GM12878 (cell line): ENCODE measurements around the gene MUC5AC. TPM values are rescaled to one million over a fixed set of nuclear protein-coding genes. Genes with fewer than 3 reads are reported as not detected.

ENCODE experiments used
- ATAC-seq: fragments of 200-7000 bp; cut with Tn5 transposase; 3 replicates; pipeline ENCODE4 v1.9.1; 2020; ENCODE audit warnings: mild to moderate bottlenecking, moderate library complexity
- BruUV-seq: library from RNA; stranded (reverse); fragments of 400-500 nt; replicated peaks from 2 replicates; lab custom pipeline; 2021; lab: Mats Ljungman, UMichigan
- CTCF ChIA-PET: fragments of 300-600 bp; sonication (Branson Sonifier 250); formaldehyde crosslinking; extraction: SDS; loops from one replicate; lab custom pipeline; 2021; ENCODE audit warnings: inconsistent platforms; lab: Yijun Ruan, JAX
- POLR2A ChIA-PET: fragments of 350-600 bp; formaldehyde crosslinking; extraction: SDS; loops from one replicate; lab custom pipeline; 2021; ENCODE audit warnings: inconsistent platforms; lab: Charles Lee
- RAD21 ChIA-PET: fragments of 300-600 bp; sonication (Branson Sonifier 250); formaldehyde crosslinking; loops from one replicate; lab custom pipeline; 2023; ENCODE audit warnings: antibody characterized with exemption; ENCODE audit not compliant: unreplicated experiment; lab: Charles Lee
- SMC1A ChIA-PET: fragments of 300-600 bp; sonication (Branson Sonifier 250); formaldehyde crosslinking; loops from one replicate; lab custom pipeline; 2023; ENCODE audit not compliant: unreplicated experiment, uncharacterized antibody; lab: Charles Lee
- DNase-seq: peaks from one replicate; pipeline ENCODE4 v3.0.0-alpha.2; 2011; ENCODE audit warnings: low read depth, low spot score
- FAIRE-seq: peaks from 3 replicates; lab custom pipeline; 2011; peaks lifted over from hg19 to GRCh38; lab: Jason Lieb, UNC
- H2AFZ ChIP-seq: 2 replicates; pipeline ENCODE4 v1.6.0; 2011; ENCODE audit warnings: low read depth, low read length, control low read depth; ENCODE audit not compliant: control insufficient read depth
- H3K27ac ChIP-seq: 2 replicates; pipeline ENCODE4 v1.5.1; 2011; ENCODE audit warnings: control low read depth; ENCODE audit not compliant: control insufficient read depth, insufficient read depth
- H3K27me3 ChIP-seq, 2 experiments: replicated peaks in 1 of 2; 2 replicates each; pipeline versions ENCODE4 v1.6.0 to v1.6.1; 2011; ENCODE audit warnings: low read length in 1 of 2; ENCODE audit not compliant: control insufficient read depth in 2 of 2, insufficient read depth in 2 of 2
- H3K36me3 ChIP-seq, 2 experiments: 2 replicates each; pipeline ENCODE4 v1.5.1; 2011; ENCODE audit warnings: low read length in 1 of 2; ENCODE audit not compliant: control insufficient read depth in 2 of 2, insufficient read depth in 2 of 2
- H3K4me1 ChIP-seq: 2 replicates; pipeline ENCODE4 v1.6.1; 2011; ENCODE audit warnings: mild to moderate bottlenecking, low read length, moderate library complexity, mixed read lengths; ENCODE audit not compliant: control insufficient read depth, insufficient read depth
- H3K4me2 ChIP-seq: 2 replicates; pipeline ENCODE4 v1.6.0; 2011; ENCODE audit warnings: control low read depth; ENCODE audit not compliant: control insufficient read depth, insufficient read depth
- H3K4me3 ChIP-seq: fragments of 200-600 bp; sonication (generic); 2 replicates; pipeline ENCODE4 v1.5.1; 2016
- H3K79me2 ChIP-seq: 2 replicates; pipeline ENCODE4 v1.6.0; 2011; ENCODE audit warnings: low read length; ENCODE audit not compliant: control insufficient read depth, insufficient read depth
- H3K9ac ChIP-seq: 2 replicates; pipeline ENCODE4 v1.8.0; 2011; ENCODE audit warnings: low read length, control low read depth, mixed read lengths; ENCODE audit not compliant: control insufficient read depth, insufficient read depth
- H3K9me3 ChIP-seq: replicated peaks from 3 replicates; pipeline ENCODE4 v1.5.1; 2011; ENCODE audit warnings: mild to moderate bottlenecking, low read length; ENCODE audit not compliant: control insufficient read depth, insufficient read depth
- H4K20me1 ChIP-seq: 2 replicates; pipeline ENCODE4 v1.6.0; 2011; ENCODE audit not compliant: control insufficient read depth, insufficient read depth
- IKZF2 ChIP-seq, 2 experiments: fragments of 450-650 bp; IDR thresholded peaks; 2 replicates each; pipeline ENCODE4 v1.6.1; 2017; ENCODE audit warnings: mild to moderate bottlenecking in 2 of 2, moderate library complexity in 2 of 2
- JUND ChIP-seq: IDR thresholded peaks from 2 replicates; pipeline ENCODE4 v1.6.1; 2012; ENCODE audit warnings: low read depth, mild to moderate bottlenecking, low read length, improper control_type of control experiment, moderate library complexity
- SREBF2 ChIP-seq: IDR thresholded peaks from 2 replicates; pipeline ENCODE4 v1.6.1; 2012; ENCODE audit warnings: mild to moderate bottlenecking, low read length
- STAT1 ChIP-seq: fragments of 450-650 bp; conservative IDR thresholded peaks from 2 replicates; pipeline ENCODE4 v1.6.1; 2014; ENCODE audit warnings: antibody characterized with exemption, mild to moderate bottlenecking
- STAT3 ChIP-seq: IDR thresholded peaks from 2 replicates; pipeline ENCODE4 v1.6.1; 2011; ENCODE audit warnings: low read depth, low read length, improper control_type of control experiment
- ZNF207 ChIP-seq: fragments of 450-650 bp; IDR thresholded peaks from 2 replicates; pipeline ENCODE4 v1.6.1; 2014; ENCODE audit warnings: antibody characterized with exemption, mild to moderate bottlenecking, borderline replicate concordance
- ZNF384 ChIP-seq: IDR thresholded peaks from 2 replicates; pipeline ENCODE4 v1.6.1; 2012; ENCODE audit warnings: low read depth, mild to moderate bottlenecking, low read length, improper control_type of control experiment, borderline replicate concordance
- WGBS: methylation state at CpG from one replicate; pipeline ENCODE4 v1.1.6; 2016; ENCODE audit warnings: low lambda C conversion rate; ENCODE audit not compliant: insufficient replicate concordance, insufficient coverage; ENCODE audit errors: missing lambda C conversion rate; 5-methylcytosine and 5-hydroxymethylcytosine counted together
- in situ Hi-C: fragments of 300-500 bp; cut with MboI; formaldehyde crosslinking; loops from 9 replicates; pipeline ENCODE4 v1.14.3; 2018; ENCODE audit warnings: mixed read lengths
- intact Hi-C: fragments of 100-400 bp; cut with micrococcal nuclease; formaldehyde crosslinking; loops from one replicate; pipeline ENCODE4 v1.14.2; 2022; ENCODE audit not compliant: unreplicated experiment
- polyA plus RNA-seq, 11 experiments: library from polyadenylated mRNA; depleted of rRNA in 4 of 11; unstranded in 6 of 11; stranded (reverse) in 5 of 11; fragments of >200 nt; fragmentation: Nextera tagmentation in 4 of 11; fragmentation: Illumina TruSeq in 1 of 11; extraction: Ambion mirVana in 4 of 11; extraction: Trizol in 1 of 11; gene quantifications; 1 replicate in 1 of 11; 2 replicates in 10 of 11; pipeline versions ENCODE4 v1.2.1 to v1.2.3, GENCODE V29; 2011 to 2016; ENCODE audit warnings: inconsistent platforms in 2 of 11, missing spikeins in 2 of 11, low read depth in 1 of 11
- total RNA-seq, 4 experiments: library from RNA; depleted of rRNA in 3 of 4; stranded (reverse); fragments of >200 nt in 3 of 4; fragmentation: Illumina TruSeq in 1 of 4; extraction: Trizol in 1 of 4; gene quantifications; 2 replicates each; pipeline versions ENCODE4 v1.2.1 to v1.2.3, GENCODE V29; 2013 to 2021
- TF ChIP-seq, protein P1 (sequence below): fragments of 450-650 bp; IDR thresholded peaks from 2 replicates; pipeline ENCODE4 v1.6.1; 2018; ENCODE audit warnings: mild to moderate bottlenecking, low read depth, moderate library complexity; ENCODE audit not compliant: partially characterized antibody
- TF ChIP-seq, protein P2 (sequence below): IDR thresholded peaks from 2 replicates; pipeline ENCODE4 v1.6.1; 2012; ENCODE audit warnings: mild to moderate bottlenecking, low read depth, low read length

The MUC5AC gene
- total and polyA plus RNA-seq, 10 of the 15 experiments (the other 5 are each of a cell fraction or from before 2014, with no cell fraction given) = under 0.01 to 0.01 TPM; not detected in 8

DNA sequence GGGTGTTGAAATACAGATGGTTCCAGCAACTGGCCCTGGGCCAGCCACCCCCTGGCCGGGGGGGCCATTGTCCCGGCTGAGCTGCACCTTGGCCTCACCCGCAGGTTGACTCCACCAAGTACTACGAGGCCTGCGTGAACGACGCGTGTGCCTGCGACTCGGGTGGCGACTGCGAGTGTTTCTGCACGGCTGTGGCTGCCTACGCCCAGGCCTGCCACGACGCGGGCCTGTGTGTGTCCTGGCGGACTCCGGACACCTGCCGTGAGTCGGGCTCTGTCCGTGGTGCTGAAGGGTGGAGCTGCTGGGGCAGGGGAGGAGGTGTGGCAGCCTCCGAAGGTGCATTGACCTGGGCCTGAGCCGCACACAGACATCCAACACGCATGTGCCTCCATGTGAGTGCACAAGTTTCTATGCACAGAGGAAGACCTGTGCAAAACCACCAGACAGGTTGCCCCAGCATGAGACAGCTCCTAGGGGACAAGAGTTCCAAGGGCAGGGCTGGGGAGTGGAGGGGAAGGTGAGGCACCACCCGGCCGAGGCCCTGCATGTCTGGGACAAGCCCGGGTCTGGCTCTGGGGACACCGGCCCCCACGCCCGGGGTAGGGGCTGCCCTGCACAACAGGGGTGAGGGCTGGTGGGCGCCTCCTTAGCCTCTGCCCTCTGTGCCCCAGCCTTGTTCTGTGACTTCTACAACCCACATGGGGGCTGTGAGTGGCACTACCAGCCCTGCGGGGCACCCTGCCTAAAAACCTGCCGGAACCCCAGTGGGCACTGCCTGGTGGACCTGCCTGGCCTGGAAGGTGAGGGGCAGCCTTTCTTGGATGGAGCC is 81.2 kb downstream of the MUC5AC start:
- ATAC-seq = no peak

More for the DNA sequence above, 81.2 kb downstream of the MUC5AC start:
- Histone ChIP-seq H4K20me1 (no peaks in the 10 kb centered on the region), H3K36me3 (no peaks in the 10 kb centered on the region), H2AFZ (no peak overlapping the region), H3K9ac (no peak overlapping the region), H3K27me3 (no peaks in the 10 kb centered on the region), H3K27ac (no peak overlapping the region), H3K79me2 (no peaks in the 10 kb centered on the region), H3K4me2 (no peak overlapping the region), H3K9me3 (no peaks in the 10 kb centered on the region; the same call in 2 of the 3 replicates), H3K4me3 (no peak overlapping the region), H3K4me1 (no peaks in the 10 kb centered on the region)
- DNase-seq (no peak), FAIRE-seq (no peak)
- in situ Hi-C loops = no loop called here
- CTCF ChIA-PET = no interaction called here
- POLR2A ChIA-PET = no interaction called here
- intact Hi-C loops = no loop called here
- SMC1A ChIA-PET = no interaction called here
- TF ChIP-seq ZNF384 = no peak
- TF ChIP-seq, protein P1, sequence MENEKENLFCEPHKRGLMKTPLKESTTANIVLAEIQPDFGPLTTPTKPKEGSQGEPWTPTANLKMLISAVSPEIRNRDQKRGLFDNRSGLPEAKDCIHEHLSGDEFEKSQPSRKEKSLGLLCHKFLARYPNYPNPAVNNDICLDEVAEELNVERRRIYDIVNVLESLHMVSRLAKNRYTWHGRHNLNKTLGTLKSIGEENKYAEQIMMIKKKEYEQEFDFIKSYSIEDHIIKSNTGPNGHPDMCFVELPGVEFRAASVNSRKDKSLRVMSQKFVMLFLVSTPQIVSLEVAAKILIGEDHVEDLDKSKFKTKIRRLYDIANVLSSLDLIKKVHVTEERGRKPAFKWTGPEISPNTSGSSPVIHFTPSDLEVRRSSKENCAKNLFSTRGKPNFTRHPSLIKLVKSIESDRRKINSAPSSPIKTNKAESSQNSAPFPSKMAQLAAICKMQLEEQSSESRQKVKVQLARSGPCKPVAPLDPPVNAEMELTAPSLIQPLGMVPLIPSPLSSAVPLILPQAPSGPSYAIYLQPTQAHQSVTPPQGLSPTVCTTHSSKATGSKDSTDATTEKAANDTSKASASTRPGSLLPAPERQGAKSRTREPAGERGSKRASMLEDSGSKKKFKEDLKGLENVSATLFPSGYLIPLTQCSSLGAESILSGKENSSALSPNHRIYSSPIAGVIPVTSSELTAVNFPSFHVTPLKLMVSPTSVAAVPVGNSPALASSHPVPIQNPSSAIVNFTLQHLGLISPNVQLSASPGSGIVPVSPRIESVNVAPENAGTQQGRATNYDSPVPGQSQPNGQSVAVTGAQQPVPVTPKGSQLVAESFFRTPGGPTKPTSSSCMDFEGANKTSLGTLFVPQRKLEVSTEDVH = no peak
- no peak for TF ChIP-seq ZNF207
- TF ChIP-seq, protein P2, sequence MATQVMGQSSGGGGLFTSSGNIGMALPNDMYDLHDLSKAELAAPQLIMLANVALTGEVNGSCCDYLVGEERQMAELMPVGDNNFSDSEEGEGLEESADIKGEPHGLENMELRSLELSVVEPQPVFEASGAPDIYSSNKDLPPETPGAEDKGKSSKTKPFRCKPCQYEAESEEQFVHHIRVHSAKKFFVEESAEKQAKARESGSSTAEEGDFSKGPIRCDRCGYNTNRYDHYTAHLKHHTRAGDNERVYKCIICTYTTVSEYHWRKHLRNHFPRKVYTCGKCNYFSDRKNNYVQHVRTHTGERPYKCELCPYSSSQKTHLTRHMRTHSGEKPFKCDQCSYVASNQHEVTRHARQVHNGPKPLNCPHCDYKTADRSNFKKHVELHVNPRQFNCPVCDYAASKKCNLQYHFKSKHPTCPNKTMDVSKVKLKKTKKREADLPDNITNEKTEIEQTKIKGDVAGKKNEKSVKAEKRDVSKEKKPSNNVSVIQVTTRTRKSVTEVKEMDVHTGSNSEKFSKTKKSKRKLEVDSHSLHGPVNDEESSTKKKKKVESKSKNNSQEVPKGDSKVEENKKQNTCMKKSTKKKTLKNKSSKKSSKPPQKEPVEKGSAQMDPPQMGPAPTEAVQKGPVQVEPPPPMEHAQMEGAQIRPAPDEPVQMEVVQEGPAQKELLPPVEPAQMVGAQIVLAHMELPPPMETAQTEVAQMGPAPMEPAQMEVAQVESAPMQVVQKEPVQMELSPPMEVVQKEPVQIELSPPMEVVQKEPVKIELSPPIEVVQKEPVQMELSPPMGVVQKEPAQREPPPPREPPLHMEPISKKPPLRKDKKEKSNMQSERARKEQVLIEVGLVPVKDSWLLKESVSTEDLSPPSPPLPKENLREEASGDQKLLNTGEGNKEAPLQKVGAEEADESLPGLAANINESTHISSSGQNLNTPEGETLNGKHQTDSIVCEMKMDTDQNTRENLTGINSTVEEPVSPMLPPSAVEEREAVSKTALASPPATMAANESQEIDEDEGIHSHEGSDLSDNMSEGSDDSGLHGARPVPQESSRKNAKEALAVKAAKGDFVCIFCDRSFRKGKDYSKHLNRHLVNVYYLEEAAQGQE = peak; percentile 68; the same call in 1 of the 2 replicates
- TF ChIP-seq STAT1 = no peak
- no peak for TF ChIP-seq SREBF2
- no peak for TF ChIP-seq IKZF2 (IDR thresholded peaks at IDR 0.05)
- TF ChIP-seq STAT3 = no peak
- no peak for TF ChIP-seq JUND
- no TSS peak for BruUV-seq
- RAD21 ChIA-PET = no interaction called here
- WGBS = 70% methylated on average over 28 of the region's 34 CpGs
